ENCODE data around the gene C16orf89. TPM values are rescaled to one million over a fixed set of nuclear protein-coding genes. Genes with fewer than 3 reads are reported as not detected.

C16orf89 gene
- total RNA-seq, 1 donor from 2014 or later, result not detected

GRCh38 chr16:5036228-5037156, 29.3 kb downstream of the C16orf89 start:
- Mint-ChIP-seq H3K36me3 (ENCODE audit: low read depth) (no peaks in the 10 kb centered on the region), H3K4me3 (no peak overlapping the region), H3K4me1 (peaks cover 10% of the 10 kb centered on the region), H3K27me3 (no peaks in the 10 kb centered on the region), H3K27ac (no peak overlapping the region), H3K9me3 (no peaks in the 10 kb centered on the region)
- intact Hi-C loops (cut with micrococcal nuclease), result no loop called here
- no peak for DNase-seq

GRCh38 chr16:5035909-5036227, 29.9 kb downstream of the C16orf89 start:
- H3K27ac Mint-ChIP-seq, result no peak overlapping the region
- intact Hi-C loops (cut with micrococcal nuclease), result no loop called here
- H3K9me3 Mint-ChIP-seq, result no peaks in the 10 kb centered on the region
- no peaks in the 10 kb centered on the region for H3K27me3 Mint-ChIP-seq
- peaks cover 10% of the 10 kb centered on the region for H3K4me1 Mint-ChIP-seq
- H3K4me3 Mint-ChIP-seq, result no peak overlapping the region
- no peak for DNase-seq
- H3K36me3 Mint-ChIP-seq (ENCODE audit: low read depth), result no peaks in the 10 kb centered on the region

- H3K9me3 Mint-ChIP-seq, result no peaks in the 10 kb centered on the region
Measured at GRCh38 chr16:5034167-5034523, 31.6 kb downstream of the C16orf89 start.

GRCh38 chr16:5033256-5034166, 32.2 kb downstream of the C16orf89 start, which contains the start of gene NAGPA:
Gene NAGPA, minus strand, starts transcription at chr16:5033935. Its CDS starts 21 bp downstream, at chr16:5033914.
- H3K9me3 Mint-ChIP-seq, result no peaks in the 10 kb centered on the region
- peaks cover 10% of the 10 kb centered on the region for H3K4me1 Mint-ChIP-seq
- no peaks in the 10 kb centered on the region for H3K36me3 Mint-ChIP-seq (ENCODE audit: low read depth)
- intact Hi-C loops (cut with micrococcal nuclease), result loop anchor here (1.0 to 5.0 kb wide), 2 partner anchors 39 to 75 kb away; partner anchors contain the start of genes ALG1 and SEC14L5
- no peaks in the 10 kb centered on the region for H3K27me3 Mint-ChIP-seq
- peak; percentile 95 for DNase-seq
- H3K4me3 Mint-ChIP-seq, result peak within 1 kb of the TSS; percentile 89
- H3K27ac Mint-ChIP-seq, result peak within 1 kb of the TSS; percentile 84

More at GRCh38 chr16:5034167-5034523, 31.6 kb downstream of the C16orf89 start:
- no peaks in the 10 kb centered on the region for H3K36me3 Mint-ChIP-seq (ENCODE audit: low read depth)
- H3K4me1 Mint-ChIP-seq, result peaks cover 10% of the 10 kb centered on the region
- H3K4me3 Mint-ChIP-seq, result peak overlapping the region; percentile 89
- intact Hi-C loops (cut with micrococcal nuclease), result loop anchor here (5.0 kb wide), 1 partner anchor 38 kb away; the partner anchor contains the start of gene ALG1
- peak overlapping the region; percentile 84 for H3K27ac Mint-ChIP-seq
- DNase-seq, result no peak
- H3K27me3 Mint-ChIP-seq, result no peaks in the 10 kb centered on the region

GRCh38 chr16:5032748-5033167, 33.0 kb downstream of the C16orf89 start:
- H3K27me3 Mint-ChIP-seq, result no peaks in the 10 kb centered on the region
- no peaks in the 10 kb centered on the region for H3K9me3 Mint-ChIP-seq
- H3K4me3 Mint-ChIP-seq, result peak overlapping the region; percentile 89
- intact Hi-C loops (cut with micrococcal nuclease), result loop anchor here (1.0 to 5.0 kb wide), 2 partner anchors 40 to 74 kb away; partner anchors contain the start of genes ALG1 and SEC14L5
- DNase-seq, result no peak
- H3K27ac Mint-ChIP-seq, result no peak overlapping the region
- H3K36me3 Mint-ChIP-seq (ENCODE audit: low read depth), result no peaks in the 10 kb centered on the region
- H3K4me1 Mint-ChIP-seq, result peaks cover 10% of the 10 kb centered on the region

- H3K27me3 Mint-ChIP-seq, result no peaks in the 10 kb centered on the region
- no peak overlapping the region for H3K27ac Mint-ChIP-seq
- H3K4me1 Mint-ChIP-seq, result peaks cover 10% of the 10 kb centered on the region
- no peaks in the 10 kb centered on the region for H3K36me3 Mint-ChIP-seq (ENCODE audit: low read depth)
- H3K9me3 Mint-ChIP-seq, result no peaks in the 10 kb centered on the region
- no peak for DNase-seq
- intact Hi-C loops (cut with micrococcal nuclease), result loop anchor here (5.0 kb wide), 1 partner anchor 41 kb away; the partner anchor contains the start of gene ALG1
- peak overlapping the region; percentile 48 for H3K4me3 Mint-ChIP-seq
Measured at GRCh38 chr16:5031601-5032000, 34.2 kb downstream of the C16orf89 start.

GRCh38 chr16:5030251-5030870, 35.4 kb downstream of the C16orf89 start:
- Mint-ChIP-seq H3K9me3 (no peaks in the 10 kb centered on the region), H3K36me3 (ENCODE audit: low read depth) (no peaks in the 10 kb centered on the region), H3K4me3 (no peak overlapping the region), H3K27me3 (no peaks in the 10 kb centered on the region), H3K27ac (no peak overlapping the region), H3K4me1 (peaks cover 10% of the 10 kb centered on the region)
- intact Hi-C loops (cut with micrococcal nuclease), result loop anchor here (5.0 kb wide), 1 partner anchor 42 kb away; the partner anchor contains the start of gene ALG1
- no peak for DNase-seq

GRCh38 chr16:5028950-5029475, 36.7 kb downstream of the C16orf89 start:
- H3K4me3 Mint-ChIP-seq, result no peak overlapping the region
- no peaks in the 10 kb centered on the region for H3K36me3 Mint-ChIP-seq (ENCODE audit: low read depth)
- H3K9me3 Mint-ChIP-seq, result no peaks in the 10 kb centered on the region
- no peak overlapping the region for H3K27ac Mint-ChIP-seq
- H3K4me1 Mint-ChIP-seq, result peaks cover 6% of the 10 kb centered on the region
- intact Hi-C loops (cut with micrococcal nuclease), result no loop called here
- DNase-seq, result no peak
- no peaks in the 10 kb centered on the region for H3K27me3 Mint-ChIP-seq

- intact Hi-C loops (cut with micrococcal nuclease), result no loop called here
- Mint-ChIP-seq H3K9me3 (no peaks in the 10 kb centered on the region), H3K4me1 (peaks cover 1% of the 10 kb centered on the region)
Measured at GRCh38 chr16:5027575-5028235, 38.1 kb downstream of the C16orf89 start.

GRCh38 chr16:5027086-5027485, 38.7 kb downstream of the C16orf89 start:
- Mint-ChIP-seq H3K9me3 (no peaks in the 10 kb centered on the region), H3K4me1 (no peaks in the 10 kb centered on the region), H3K27me3 (no peaks in the 10 kb centered on the region), H3K4me3 (no peak overlapping the region), H3K27ac (no peak overlapping the region), H3K36me3 (ENCODE audit: low read depth) (no peaks in the 10 kb centered on the region)
- intact Hi-C loops (cut with micrococcal nuclease), result no loop called here
- no peak for DNase-seq

More at GRCh38 chr16:5027575-5028235, 38.1 kb downstream of the C16orf89 start:
- Mint-ChIP-seq H3K27ac (no peak overlapping the region), H3K4me3 (no peak overlapping the region), H3K36me3 (ENCODE audit: low read depth) (no peaks in the 10 kb centered on the region), H3K27me3 (no peaks in the 10 kb centered on the region)
- DNase-seq, result no peak

- DNase-seq, result no peak
- Mint-ChIP-seq H3K9me3 (no peaks in the 10 kb centered on the region), H3K27me3 (no peaks in the 10 kb centered on the region), H3K27ac (no peak overlapping the region), H3K4me1 (no peaks in the 10 kb centered on the region), H3K36me3 (ENCODE audit: low read depth) (no peaks in the 10 kb centered on the region), H3K4me3 (no peak overlapping the region)
- intact Hi-C loops (cut with micrococcal nuclease), result no loop called here
Measured at GRCh38 chr16:5026664-5027063, 39.1 kb downstream of the C16orf89 start.

- intact Hi-C loops (cut with micrococcal nuclease), result no loop called here
- DNase-seq, result no peak
- no peak overlapping the region for H3K4me3 Mint-ChIP-seq
Measured at GRCh38 chr16:5025171-5025632, 40.6 kb downstream of the C16orf89 start.

More at GRCh38 chr16:5025171-5025632, 40.6 kb downstream of the C16orf89 start:
- H3K36me3 Mint-ChIP-seq (ENCODE audit: low read depth), result no peaks in the 10 kb centered on the region
- no peak overlapping the region for H3K27ac Mint-ChIP-seq
- H3K9me3 Mint-ChIP-seq, result no peaks in the 10 kb centered on the region
- H3K27me3 Mint-ChIP-seq, result no peaks in the 10 kb centered on the region
- no peaks in the 10 kb centered on the region for H3K4me1 Mint-ChIP-seq
